NCI-H1436 (cell line): ENCODE measurements around the gene GOLGA8J.
"Not testable (repeated sequence)": the region's sequence is repeated elsewhere in the genome, so short reads cannot be mapped to it uniquely, and the experiment has no call there.

Experiments used
- DNase-seq: peaks from one replicate; lab custom pipeline; 2025; lab: John Stamatoyannopoulos, UW

The GOLGA8J gene, protein sequence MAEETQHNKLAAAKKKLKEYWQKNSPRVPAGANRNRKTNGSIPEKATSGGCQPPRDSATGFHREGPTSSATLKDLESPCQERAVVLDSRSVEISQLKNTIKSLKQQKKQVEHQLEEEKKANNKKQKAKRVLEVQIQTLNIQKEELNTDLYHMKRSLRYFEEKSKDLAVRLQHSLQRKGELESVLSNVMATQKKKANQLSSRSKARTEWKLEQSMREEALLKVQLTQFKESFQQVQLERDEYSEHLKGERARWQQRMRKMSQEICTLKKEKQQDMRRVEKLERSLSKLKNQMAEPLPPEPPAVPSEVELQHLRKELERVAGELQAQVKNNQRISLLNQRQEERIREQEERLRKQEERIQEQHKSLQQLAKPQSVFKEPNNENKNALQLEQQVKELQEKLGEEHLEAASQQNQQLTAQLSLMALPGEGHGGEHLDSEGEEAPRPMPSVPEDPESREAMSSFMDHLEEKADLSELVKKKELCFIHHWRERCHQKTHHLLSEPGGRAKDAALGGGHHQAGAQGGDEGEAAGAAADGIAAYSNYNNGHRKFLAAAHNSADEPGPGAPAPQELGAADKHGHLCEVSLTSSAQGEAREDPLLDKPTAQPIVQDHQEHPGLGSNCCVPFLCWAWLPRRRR

DNA sequence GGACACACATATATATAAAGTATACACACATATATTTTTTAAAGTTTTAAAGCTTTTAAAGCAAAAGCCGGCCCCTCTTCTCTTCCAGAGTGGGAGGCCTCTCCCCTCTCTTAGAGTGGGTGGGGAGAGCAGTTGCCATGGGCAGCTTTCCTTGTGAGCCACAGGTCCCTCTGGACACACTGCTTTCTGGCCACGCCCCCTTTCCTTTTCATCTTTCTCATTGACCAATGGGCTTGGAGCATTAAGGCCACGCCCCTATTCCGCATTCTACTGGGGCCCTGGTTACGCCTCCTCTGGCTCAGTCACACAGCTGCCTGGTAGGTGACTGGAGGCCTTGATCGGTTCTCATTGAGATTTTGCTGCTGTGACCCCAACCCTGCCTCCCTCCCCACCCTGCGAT lies at the start of gene GOLGA8J:
Gene GOLGA8J, plus strand, starts transcription at position 301 of the 400 bp plus-strand sequence. Its CDS starts 98 bp downstream, at position 399.
- not testable (repeated sequence) for DNase-seq

DNA sequence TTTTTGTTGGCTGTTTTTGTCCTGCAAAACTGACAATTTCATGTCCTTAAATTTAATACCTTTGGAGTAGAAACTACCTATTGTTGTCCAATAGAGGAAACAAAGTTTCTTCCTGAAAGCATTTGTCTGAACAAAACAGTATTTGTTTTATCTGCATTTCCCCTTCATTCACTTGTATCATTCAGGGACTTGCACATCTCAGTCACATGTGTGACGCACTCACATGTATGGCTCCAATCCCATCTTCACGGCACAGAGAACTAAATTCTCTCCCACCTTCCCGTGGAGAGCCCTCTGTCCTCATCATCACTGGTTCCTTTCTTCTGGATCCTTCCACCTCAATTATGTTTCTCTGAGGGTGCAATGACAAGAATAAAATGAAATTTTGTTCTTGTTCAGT lies 49.5 kb upstream of the GOLGA8J start:
- DNase-seq, result no peak

DNA sequence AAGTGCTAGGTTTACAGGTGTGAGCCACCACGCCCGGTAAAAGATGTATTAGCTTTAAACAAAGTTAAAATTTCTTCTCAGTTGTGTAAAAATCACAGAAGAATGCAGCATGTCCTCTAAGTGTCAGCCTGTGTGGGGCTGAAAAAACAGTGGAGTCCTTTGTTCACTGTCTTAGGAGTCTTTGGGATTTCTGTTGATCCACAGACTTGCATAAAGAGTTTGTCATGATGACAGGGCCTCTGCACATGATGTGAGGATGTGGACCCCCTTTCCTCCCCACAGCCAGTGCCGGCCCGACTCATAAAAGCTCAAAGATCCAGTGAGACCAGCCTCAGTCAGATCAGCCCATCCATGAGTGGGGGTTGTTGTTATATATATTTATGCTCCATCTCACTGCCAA lies 49.0 kb upstream of the GOLGA8J start:
- DNase-seq, result no peak

DNA sequence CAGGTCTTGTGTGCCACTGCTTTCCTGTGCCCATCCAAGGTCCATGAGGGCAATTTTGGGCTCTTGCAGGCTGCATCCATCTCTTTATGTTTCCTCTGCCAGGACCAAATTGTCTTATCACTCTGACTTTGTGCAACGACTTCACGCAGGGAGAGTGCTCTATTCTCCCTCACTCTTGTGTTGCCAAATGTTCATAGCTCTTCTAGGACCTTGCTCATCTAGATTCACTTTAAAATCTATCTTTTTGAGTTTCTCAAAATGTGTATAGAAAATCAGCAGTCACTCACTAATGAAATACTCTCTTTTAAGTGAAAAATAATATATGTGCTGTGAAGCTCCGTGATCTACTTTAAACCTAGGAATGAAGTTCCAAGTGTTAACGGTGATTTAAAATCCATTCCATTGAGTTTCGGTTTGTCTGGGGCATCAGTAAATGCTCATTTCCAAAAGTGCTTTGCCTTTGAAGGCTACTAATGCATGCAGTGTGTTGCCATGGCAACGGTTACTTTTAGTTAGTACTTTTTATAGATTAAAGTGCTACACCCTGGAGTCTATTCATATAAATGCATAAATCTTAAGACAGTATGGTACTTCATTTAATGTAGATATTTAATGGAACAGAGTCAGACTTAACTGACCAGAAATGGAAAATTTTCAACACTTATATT lies 46.6 kb upstream of the GOLGA8J start:
- no peak for DNase-seq

DNA sequence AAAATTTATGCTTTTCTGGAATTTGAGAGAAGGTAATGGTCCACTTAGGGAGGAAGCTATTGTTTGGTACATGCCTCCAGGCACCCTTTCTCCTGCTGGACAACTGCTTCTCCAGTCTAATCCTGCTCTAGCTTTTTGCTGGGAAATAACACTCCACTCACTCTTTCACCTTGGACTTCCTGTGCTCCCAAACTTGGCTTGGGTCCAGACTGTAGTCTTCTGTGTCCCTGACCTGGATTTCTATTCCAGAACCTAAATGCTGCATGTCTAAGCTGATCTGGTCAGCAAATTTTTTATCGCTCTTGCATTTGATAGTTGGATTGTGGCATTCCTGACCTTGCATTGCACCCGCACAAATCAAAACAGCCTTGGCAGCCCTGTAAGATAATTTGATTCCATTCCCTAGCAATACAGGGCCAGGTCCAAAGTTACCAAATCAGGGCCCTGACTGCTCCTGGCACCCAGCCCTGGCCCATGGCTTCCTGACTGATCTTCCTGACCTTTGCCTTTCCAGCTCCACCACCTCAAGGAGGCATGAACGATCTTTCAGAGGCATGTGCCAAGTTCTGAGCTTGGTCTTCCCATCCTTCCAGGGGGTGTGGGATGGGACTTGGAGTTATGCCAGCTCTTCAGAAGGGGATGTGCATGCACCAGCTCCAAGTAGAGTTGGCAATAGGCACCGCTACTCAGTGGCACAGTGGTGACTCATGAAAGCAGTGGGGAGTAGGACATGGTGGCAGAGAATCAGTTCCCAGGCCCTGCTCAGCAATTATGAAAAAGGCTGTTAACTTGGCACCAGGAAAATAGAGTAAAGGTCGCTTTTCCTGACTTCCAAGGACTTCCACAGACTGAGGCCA lies 43.9 kb upstream of the GOLGA8J start:
- DNase-seq, result no peak

DNA sequence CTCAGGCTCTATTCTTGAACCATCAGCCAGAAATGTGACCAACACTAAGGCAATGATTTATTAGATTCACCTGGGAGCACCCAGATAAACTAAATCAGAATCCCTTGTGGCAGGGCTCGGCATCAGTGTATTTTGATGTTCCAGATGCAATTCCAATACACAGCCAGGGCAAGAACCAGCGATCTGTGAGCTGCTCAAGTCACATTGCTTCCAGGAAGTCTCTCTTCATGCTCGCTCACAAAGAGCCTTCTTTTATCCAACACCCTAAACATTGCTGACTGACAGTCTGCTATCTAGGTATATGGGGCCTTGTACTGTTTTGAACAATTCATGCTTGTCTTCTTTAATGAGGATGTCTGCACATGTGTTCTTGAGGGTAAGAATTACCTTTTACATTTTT lies 40.9 kb upstream of the GOLGA8J start:
- DNase-seq, result no peak

DNA sequence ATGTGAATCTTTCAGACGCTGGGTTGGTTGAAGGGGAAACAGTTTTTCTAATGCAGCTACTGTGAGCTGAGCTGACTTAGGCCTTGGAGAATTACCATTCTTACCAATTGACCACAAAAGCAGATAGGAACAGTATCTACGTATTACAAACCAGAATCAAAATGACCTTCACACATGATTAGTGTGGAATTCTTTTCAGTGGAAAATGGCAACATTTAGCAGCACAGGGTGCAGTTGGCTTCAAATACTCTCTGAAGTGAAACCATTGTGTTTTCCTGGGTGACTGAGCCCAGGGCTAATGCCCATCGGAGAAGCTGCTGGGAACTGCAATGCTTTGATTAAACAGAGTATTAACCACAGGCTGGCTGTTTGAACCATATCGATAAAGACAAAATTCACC lies 40.2 kb upstream of the GOLGA8J start:
- DNase-seq, result no peak

DNA sequence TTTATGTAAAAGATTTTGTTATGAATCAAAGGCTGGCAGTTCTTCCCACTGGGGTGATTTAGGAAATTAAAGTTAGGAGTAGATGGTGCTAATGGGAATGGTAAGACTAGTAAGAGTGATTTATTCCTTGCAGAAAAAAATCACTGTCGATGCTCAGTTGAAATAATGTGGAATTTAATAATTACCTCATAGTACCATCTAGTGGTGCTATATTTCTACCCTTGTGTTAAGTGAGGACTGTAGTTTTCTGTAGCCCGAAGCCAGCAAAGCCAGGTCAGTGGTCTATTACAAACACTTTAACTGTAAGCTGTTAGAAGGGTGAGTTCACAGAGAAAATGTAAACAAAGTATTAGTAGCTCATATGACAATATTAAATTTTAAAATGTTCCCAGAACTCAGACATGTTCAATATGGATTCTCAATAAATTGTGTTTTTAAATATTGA lies 39.5 kb upstream of the GOLGA8J start:
- no peak for DNase-seq

DNA sequence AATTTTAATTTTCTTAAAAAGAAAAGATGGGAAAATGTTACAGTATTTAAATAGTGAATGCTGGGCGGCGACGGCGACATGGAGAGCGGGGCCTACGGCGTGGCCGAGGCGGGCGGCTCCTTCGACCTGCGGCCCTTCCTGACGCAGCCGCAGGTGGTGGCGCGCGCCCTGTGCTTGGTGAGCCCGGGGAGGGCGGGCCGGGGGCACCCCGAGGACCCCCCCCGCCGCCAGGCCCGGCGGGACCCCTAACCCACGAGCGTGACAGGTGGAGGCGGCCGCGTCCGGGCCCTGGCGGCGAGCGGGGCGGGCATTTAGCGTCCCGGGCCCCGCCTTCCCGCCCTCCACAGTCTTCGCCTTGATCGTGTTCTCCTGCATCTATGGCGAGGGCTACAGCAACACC lies 38.4 kb upstream of the GOLGA8J start:
- DNase-seq, result no peak

DNA sequence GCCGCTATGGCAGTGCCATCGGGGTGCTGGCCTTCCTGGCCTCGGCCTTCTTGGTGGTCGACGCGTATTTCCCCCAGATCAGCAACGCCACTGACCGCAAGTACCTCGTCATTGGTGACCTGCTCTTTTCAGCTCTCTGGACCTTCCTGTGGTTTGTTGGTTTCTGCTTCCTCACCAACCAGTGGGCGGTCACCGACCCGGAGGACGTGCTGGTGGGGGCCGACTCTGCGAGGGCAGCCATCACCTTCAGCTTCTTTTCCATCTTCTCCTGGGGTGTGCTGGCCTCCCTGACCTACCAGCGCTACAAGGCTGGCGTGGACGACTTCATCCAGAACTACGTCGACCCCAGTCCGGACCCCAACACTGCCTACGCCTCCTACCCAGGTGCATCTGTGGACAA lies 37.9 kb upstream of the GOLGA8J start:
- DNase-seq, result not testable (repeated sequence)

DNA sequence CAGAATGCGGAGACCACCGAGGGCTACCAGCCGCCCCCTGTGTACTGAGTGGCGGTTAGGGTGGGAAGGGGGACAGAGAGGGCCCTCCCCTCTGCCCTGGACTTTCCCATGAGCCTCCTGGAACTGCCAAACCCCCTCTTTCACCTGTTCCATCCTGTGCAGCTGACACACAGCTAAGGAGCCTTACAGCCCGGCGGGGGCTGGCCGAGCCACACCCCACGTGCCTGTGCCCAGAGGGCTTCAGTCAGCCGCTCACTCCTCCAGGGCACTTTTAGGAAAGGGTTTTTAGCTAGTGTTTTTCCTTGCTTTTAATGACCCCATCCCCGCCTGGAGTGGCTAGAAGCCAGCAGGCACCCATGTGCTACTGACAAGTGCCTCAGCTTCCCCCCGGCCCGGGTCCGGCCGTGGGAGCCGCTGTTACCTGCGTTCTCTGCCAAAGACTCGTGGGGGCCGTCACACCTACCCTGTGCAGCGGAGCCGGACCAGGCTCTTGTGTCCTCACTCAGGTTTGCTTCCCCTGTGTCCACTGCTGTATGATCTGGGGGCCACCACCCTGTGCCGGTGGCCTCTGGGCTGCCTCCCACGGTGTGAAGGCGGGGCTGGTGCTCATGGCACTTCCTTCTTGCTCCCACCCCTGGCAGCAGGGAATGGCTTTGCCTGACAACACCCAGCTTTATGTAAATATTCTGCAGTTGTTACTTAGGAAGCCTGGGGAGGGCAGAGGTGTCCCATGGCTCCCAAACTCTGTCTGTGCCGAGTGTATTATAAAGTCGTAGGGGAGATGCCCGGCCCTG lies 37.3 kb upstream of the GOLGA8J start:
- DNase-seq, result not testable (repeated sequence)

DNA sequence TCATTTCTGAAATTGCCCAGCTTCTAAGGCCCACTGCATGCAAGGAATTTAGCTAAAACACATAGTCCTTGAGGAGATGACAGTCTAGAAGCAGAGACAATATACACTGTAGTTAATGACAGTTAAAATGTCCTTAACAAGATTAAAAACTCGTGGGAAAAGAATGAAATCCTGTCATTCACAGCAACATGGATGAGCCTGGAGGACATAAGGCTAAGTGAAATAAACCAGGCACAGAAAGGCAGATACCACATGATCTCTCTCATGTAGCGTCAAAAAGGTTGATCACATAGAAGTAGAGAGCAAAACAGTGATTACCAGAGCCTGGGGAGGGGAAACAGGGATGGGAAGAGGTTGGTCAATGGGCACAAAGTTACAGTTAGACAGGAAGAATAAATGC lies 36.3 kb upstream of the GOLGA8J start:
- DNase-seq, result no peak

DNA sequence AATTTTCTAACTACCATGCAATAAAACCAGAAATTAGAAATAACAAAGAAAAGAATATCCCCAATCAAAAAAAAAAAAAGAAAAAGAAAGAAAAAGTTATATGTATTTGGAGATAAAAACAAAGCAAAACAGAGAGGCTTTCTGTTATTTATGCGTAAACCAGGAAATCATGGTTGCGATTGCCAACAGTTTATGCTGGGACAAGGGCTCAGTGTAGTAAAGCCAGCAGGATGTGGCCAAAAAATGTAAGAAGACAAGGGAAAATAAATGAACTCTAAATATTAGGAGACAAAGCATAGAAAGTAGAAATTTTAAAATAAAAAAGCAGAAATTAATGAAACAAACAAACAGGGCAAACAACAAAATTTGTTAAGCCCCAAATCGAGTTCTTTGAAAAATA lies 27.2 kb upstream of the GOLGA8J start:
- DNase-seq, result no peak

DNA sequence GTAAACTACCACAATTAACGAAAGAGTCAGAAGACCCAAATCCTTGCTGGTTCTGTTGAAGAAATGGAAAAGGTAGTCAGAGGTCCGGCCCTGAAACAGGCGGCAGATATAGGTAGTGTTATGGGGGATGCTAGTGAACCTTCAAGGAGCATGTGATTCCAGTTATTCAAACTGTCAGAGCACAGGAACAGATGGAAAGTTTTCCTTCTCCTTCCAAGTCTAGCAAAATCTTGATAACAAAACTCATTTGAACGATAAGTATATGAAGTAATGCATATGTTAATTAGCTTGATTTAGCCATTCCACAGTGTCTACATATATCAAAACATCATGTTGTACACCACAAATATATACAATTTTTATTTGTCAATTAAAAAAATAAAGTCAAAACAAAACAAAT lies 26.6 kb upstream of the GOLGA8J start:
- no peak for DNase-seq

DNA sequence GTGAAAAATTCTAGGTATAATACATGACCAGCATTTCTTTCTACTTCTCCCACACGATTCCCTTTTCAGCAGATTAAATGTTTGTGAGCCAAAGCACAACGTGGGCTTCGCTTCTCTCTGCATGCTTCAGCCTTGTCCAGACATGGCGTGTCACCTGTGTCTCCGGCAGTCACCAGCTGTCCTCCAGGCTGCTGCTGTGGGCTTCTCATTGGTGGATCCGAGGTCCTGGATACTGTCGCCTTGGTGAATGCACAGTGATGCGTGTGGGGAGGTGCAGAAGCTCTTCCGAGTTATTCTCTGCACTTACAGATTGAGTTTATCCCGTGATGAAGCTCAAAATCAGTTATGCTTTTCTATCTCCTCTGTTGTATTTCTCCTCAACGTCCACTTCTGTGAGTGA lies 23.0 kb upstream of the GOLGA8J start:
- no peak for DNase-seq

DNA sequence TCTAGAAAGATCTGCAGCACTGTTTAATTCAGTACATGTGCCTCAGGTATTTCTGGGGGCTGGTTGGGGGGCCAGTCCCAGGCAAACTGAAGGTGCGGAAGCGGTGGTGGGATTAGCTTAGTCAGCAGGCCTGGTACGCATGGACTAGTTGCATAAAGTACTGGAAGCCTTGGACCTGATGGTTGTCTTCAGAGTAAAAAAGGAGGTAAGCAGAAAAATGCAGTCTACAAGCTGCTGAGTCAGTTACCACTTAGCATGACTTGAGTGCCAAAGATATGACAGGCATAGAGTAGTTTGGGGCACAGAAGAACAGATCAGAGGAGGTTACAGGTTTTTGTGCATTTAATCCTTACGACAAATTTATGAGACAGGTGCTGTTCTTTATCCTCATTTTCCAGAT lies 19.9 kb upstream of the GOLGA8J start:
- DNase-seq, result no peak

DNA sequence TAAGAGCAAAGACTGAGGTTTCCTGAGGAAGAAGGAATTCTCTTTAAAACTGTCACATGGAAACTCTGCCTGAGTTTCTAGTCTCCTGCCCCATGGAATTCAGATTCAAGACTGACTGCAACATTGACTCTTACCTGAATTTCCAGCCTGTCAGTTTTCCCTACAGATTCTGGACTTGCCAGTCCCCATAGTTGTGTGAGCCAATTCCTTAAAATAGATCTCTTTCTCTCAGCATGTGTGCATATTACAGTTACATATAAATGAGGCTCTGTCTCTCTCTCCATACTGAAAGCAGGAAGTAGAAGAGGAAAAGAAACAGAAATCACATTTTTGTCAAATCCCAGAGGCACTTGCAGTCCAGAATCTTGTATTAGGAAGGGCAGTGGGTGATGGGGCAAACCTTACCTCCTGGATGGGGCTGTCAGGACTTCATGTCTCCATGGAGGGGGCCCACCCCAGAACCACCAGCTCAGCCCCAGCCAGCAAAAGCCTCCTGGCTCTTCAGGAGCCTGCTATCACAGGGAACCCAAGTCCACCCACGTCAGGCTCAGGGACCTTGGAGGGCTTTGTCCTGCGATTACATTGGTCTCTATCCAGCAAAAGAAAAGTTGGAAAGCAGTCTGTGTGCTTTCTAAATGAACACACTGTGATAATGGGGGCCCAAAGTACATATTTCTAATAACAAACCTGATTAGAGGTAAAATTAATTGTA lies 18.8 kb upstream of the GOLGA8J start:
- DNase-seq, result no peak

DNA sequence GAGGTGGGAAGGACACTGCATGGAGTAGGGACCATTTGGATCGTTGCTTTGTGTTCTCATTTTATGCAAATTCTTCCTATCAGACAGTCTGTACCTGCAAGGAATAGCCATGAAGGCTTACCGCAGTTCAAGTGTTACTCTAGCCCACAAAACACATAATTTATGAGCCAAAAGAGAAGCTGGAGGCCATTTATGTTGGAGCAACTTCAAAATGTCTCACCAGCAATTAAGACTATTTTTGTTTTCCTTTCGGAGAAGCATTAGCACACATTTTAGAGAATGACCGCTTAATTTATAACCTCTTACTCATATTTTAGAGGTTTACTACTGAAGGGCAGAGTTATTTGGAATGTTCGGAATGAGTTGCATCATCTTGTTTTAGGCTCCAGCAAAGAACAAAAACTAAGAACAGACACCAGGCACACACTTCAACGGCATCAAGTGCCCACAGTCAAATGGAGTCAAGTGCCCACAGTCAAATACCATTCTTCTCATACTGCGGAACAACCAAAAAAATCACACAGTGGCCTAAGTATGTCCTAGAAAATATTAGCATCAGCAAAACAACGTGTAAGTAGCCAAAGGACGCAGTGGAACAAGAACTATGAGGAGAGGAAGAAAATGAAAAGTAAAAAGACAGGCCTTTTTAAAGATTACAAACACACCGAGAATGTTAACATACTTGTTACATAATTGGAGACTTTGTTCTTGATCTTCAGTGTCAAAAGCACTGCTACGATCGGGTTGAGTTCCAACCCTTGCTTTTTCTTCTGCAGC lies 17.5 kb upstream of the GOLGA8J start:
- no peak for DNase-seq

DNA sequence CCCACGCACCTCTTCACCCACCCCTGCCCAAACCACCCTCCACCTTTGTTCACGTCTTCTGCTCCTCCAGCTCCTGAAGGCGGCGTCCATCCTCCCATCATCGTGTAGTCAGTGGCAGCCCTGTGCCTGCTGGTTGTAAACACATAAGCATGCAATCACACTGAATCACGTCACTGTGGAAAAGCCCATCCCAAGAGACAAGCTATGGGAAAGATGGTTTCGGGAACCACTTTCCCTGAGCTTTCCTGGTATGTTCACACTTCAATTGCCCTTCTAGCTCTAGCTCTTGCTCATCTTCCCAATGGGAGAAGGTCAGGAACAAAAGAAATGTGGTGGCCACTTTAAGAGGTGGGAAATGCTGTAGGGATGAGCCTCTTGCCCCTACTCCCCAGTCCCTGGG lies 14.4 kb upstream of the GOLGA8J start:
- no peak for DNase-seq

DNA sequence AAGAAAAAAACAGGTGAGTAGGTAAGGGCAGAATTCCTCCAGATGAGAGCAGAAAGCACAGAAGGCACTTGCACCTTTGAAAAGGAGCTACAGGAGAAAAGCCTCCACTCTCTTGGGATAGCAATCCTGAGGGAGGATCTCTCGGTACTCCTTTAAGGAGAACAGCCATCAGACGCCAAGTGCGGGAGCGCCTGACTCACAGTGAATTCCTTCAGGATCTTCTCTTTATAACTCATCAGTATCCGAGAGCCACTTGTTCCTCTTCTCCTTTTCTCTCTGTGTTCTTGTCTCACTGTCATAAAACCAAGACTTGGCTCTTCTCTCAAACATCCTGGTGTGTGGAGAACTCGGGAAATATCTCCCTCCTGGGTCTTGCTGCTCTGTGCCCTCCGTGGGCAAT lies 10.1 kb upstream of the GOLGA8J start:
- DNase-seq, result no peak
